ENCODE results near the gene PDAP1. TPM values are rescaled to one million over a fixed set of nuclear protein-coding genes. Genes with fewer than 3 reads are reported as not detected.

The PDAP1 gene
- total RNA-seq, 1 experiment from 2014 or later = 147 TPM

DNA sequence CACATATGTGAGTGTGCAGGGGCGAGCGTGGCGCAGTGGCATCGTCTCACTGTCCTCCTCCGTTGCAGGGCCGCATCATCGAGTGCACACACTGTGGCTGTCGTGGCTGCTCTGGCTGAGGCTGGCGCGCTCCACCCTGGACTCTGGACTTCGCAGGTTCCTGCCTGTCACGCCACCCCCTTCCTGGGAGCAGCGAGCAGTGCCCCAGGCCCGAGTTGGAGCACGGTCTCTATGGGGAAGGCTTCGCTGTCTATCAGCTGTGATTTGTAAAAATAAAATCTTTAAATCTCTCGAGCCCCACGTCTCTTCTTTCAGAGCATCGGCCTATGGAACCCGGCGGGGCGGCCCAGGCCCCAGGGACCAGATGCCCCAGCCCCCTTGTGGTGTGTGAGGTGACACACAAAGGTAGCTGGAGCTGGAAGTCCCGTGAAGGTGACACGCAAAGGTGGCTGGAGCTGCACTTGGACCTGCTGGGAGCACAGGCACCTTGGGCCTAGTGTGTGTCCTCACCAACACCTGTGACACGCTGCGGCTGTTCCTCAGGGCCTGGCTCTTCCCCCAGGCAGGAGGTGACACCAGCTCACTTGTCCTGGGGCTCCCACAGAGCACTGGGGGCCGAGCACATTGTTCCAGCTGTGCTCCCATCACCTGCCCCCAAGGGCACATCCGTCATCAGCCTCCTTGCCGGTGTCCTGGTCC, 11.1 kb upstream of the PDAP1 start:
- POLR2A ChIA-PET = interaction anchor here (0.6 kb wide), 1 partner anchor 430 kb away, joined by 3 read pairs; no protein-coding TSS in a partner anchor
- CTCF ChIA-PET = no interaction called here
- ATAC-seq = peak; percentile 21; the same call in 1 of the 2 replicates

DNA sequence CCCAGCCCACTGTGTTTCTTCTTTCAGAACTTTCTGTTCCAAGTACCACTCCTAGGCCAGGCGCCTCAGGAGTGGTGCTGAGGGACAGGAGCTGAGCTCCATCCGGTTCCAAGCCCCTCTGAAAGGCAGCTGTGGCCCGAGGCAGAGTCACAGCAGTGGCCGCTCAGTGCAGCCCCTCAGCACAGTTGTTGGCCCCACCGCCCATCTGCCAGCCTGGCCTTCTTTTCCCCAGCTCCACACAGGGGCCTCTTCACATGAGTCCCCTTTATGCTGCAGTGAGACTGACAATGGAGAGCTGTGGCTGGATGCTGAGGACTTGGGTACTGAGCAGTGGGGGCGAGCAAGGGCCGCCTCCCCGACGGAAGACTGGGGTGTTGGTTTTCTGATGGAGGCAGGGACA, 9.9 kb upstream of the PDAP1 start:
- intact Hi-C loops (cut with micrococcal nuclease; ENCODE audit: unreplicated experiment) = no loop called here

More for the DNA sequence above, 11.1 kb upstream of the PDAP1 start:
- intact Hi-C loops (cut with micrococcal nuclease; ENCODE audit: unreplicated experiment) (no loop called here), in situ Hi-C loops (cut with HindIII; ENCODE audit: low pct_unique_long_range_greater_than_20kb, low sequenced_read_pairs) (no loop called here)
- no peak for DNase-seq (ENCODE audit: low read depth, low spot score)
- no peaks in the 10 kb centered on the region for H3K9me3 ChIP-seq (ENCODE audit: control insufficient read depth, insufficient read depth, low read depth, low read length)
- no peaks in the 10 kb centered on the region for H3K27me3 ChIP-seq (ENCODE audit: control insufficient read depth, insufficient read depth, low read length)
- H3K36me3 ChIP-seq (ENCODE audit: control insufficient read depth, insufficient read depth, low read length) = peaks cover 7% of the 10 kb centered on the region
- no TSS peak for BruUV-seq (replicated peaks)
- H3K4me3 ChIP-seq (ENCODE audit: low read depth in 2 of 2, low read length in 2 of 2) = no peak overlapping the region
- no peak overlapping the region for H3K27ac ChIP-seq (ENCODE audit: low read length)
- TF ChIP-seq, protein P1, sequence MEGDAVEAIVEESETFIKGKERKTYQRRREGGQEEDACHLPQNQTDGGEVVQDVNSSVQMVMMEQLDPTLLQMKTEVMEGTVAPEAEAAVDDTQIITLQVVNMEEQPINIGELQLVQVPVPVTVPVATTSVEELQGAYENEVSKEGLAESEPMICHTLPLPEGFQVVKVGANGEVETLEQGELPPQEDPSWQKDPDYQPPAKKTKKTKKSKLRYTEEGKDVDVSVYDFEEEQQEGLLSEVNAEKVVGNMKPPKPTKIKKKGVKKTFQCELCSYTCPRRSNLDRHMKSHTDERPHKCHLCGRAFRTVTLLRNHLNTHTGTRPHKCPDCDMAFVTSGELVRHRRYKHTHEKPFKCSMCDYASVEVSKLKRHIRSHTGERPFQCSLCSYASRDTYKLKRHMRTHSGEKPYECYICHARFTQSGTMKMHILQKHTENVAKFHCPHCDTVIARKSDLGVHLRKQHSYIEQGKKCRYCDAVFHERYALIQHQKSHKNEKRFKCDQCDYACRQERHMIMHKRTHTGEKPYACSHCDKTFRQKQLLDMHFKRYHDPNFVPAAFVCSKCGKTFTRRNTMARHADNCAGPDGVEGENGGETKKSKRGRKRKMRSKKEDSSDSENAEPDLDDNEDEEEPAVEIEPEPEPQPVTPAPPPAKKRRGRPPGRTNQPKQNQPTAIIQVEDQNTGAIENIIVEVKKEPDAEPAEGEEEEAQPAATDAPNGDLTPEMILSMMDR (IDR thresholded peaks at IDR 0.05) = no peak
- no peak for TF ChIP-seq SIN3A (IDR thresholded peaks at IDR 0.05; ENCODE audit: borderline replicate concordance, insufficient read depth, low read depth, low read length)
- TF ChIP-seq TCF7L2 (IDR thresholded peaks at IDR 0.05; ENCODE audit: low read depth, low read length) = no peak
- TF ChIP-seq REST (IDR thresholded peaks at IDR 0.05; ENCODE audit: insufficient read depth in 1 of 2, low read depth in 2 of 2, low read length in 1 of 2) = peak in 1 of 2 experiments; percentile 28; a peak in 1 of 4 replicates
- no peak for TF ChIP-seq POLR2AphosphoS5 (IDR thresholded peaks at IDR 0.05; ENCODE audit: low read depth, low read length)
- no peaks in the 10 kb centered on the region for H3K4me1 ChIP-seq (ENCODE audit: control insufficient read depth, insufficient read depth, low read length)

More for the DNA sequence above, 9.9 kb upstream of the PDAP1 start:
- in situ Hi-C loops (cut with HindIII; ENCODE audit: low pct_unique_long_range_greater_than_20kb, low sequenced_read_pairs) = no loop called here
- Histone ChIP-seq H3K27me3 (ENCODE audit: control insufficient read depth, insufficient read depth, low read length) (no peaks in the 10 kb centered on the region), H3K9me3 (ENCODE audit: control insufficient read depth, insufficient read depth, low read depth, low read length) (no peaks in the 10 kb centered on the region), H3K4me1 (ENCODE audit: control insufficient read depth, insufficient read depth, low read length) (no peaks in the 10 kb centered on the region), H3K4me3 (ENCODE audit: low read depth in 2 of 2, low read length in 2 of 2) (no peak overlapping the region), H3K27ac (ENCODE audit: low read length) (no peak overlapping the region), H3K36me3 (ENCODE audit: control insufficient read depth, insufficient read depth, low read length) (peaks cover 7% of the 10 kb centered on the region)
- ChIA-PET CTCF (no interaction called here), POLR2A (no interaction called here)
- ATAC-seq (0 out of 2 replicates have a peak, but pooled peaks have one; percentile 42), DNase-seq (ENCODE audit: low read depth, low spot score) (no peak)
- TF ChIP-seq POLR2AphosphoS5 (IDR thresholded peaks at IDR 0.05; ENCODE audit: low read depth, low read length) (0 out of 2 replicates have a peak, but pooled peaks have one; percentile 14), TCF7L2 (IDR thresholded peaks at IDR 0.05; ENCODE audit: low read depth, low read length) (no peak)
- no TSS peak for BruUV-seq (replicated peaks)
